CD14-positive monocyte (primary cell): ENCODE results near the gene FOXO3. TPM values are rescaled to one million over a fixed set of nuclear protein-coding genes. Genes with fewer than 3 reads are reported as not detected.

Experiments used
- DNase-seq, 3 donors: peaks; one replicate each; pipeline ENCODE4 v3.0.0-alpha.2; 2011 to 2022
- H2AFZ ChIP-seq: 2 replicates; pipeline ENCODE4 v1.6.0; 2012; ENCODE audit warnings: mild to moderate bottlenecking, low read depth, low read length, inconsistent platforms; ENCODE audit not compliant: insufficient read depth, poor library complexity, severe bottlenecking
- H3K27ac ChIP-seq, 2 donors: 1 replicate in 1 of 2; 2 replicates in 1 of 2; pipeline ENCODE4 v1.5.1; 2012 to 2013; ENCODE audit warnings: low read length in 2 of 2, control low read depth in 1 of 2, inconsistent platforms in 1 of 2, low read depth in 1 of 2, mild to moderate bottlenecking in 1 of 2
- H3K27me3 ChIP-seq, 2 donors: one replicate each; pipeline versions ENCODE4 v1.6.0 to v1.6.1; 2011 to 2013; ENCODE audit warnings: low read length in 2 of 2; ENCODE audit not compliant: control insufficient read depth in 2 of 2, insufficient read depth in 2 of 2
- H3K36me3 ChIP-seq, 2 donors: replicated peaks in 1 of 2; 1 replicate in 1 of 2; 2 replicates in 1 of 2; pipeline versions ENCODE4 v1.5.1 to v1.6.1; 2012 to 2013; ENCODE audit warnings: low read length in 2 of 2, control low read depth in 1 of 2, inconsistent platforms in 1 of 2, mild to moderate bottlenecking in 1 of 2; ENCODE audit not compliant: insufficient read depth in 2 of 2, control insufficient read depth in 1 of 2
- H3K4me1 ChIP-seq, 2 donors: 1 replicate in 1 of 2; 2 replicates in 1 of 2; pipeline versions ENCODE4 v1.5.1 to v1.6.1; 2012 to 2013; ENCODE audit warnings: low read length in 2 of 2, control low read depth in 1 of 2, inconsistent platforms in 1 of 2, mild to moderate bottlenecking in 1 of 2, moderate library complexity in 1 of 2; ENCODE audit not compliant: insufficient read depth in 2 of 2, control insufficient read depth in 1 of 2
- H3K4me2 ChIP-seq: replicated peaks from 2 replicates; pipeline ENCODE3; 2012; ENCODE audit warnings: low read length, moderate library complexity, mild to moderate bottlenecking; ENCODE audit not compliant: poor library complexity, severe bottlenecking; ENCODE audit errors: extremely low read depth
- H3K4me3 ChIP-seq, 3 experiments: fragments of 200-600 bp in 1 of 3; sonication (generic) in 1 of 3; replicated peaks in 1 of 3; 1 replicate in 2 of 3; 2 replicates in 1 of 3; pipeline ENCODE4 v1.5.1; 2011 to 2013; ENCODE audit warnings: low read length in 3 of 3, mild to moderate bottlenecking in 3 of 3, control low read depth in 2 of 3, low read depth in 2 of 3, inconsistent platforms in 1 of 3, moderate library complexity in 1 of 3
- H3K79me2 ChIP-seq: 2 replicates; pipeline ENCODE4 v1.6.0; 2012; ENCODE audit warnings: mild to moderate bottlenecking, control low read depth, inconsistent platforms, low read length, moderate library complexity; ENCODE audit not compliant: insufficient read depth
- H3K9ac ChIP-seq: 2 replicates; pipeline ENCODE4 v1.6.0; 2017; ENCODE audit warnings: low read length, mild to moderate bottlenecking; ENCODE audit not compliant: insufficient read depth, poor library complexity, severe bottlenecking
- H3K9me3 ChIP-seq, 2 donors: replicated peaks in 1 of 2; 1 replicate in 1 of 2; 2 replicates in 1 of 2; pipeline versions ENCODE4 v1.5.1 to v1.6.1; 2012 to 2013; ENCODE audit warnings: low read length in 2 of 2, control low read depth in 1 of 2; ENCODE audit not compliant: control insufficient read depth in 1 of 2, insufficient read depth in 1 of 2
- H4K20me1 ChIP-seq: 2 replicates; pipeline ENCODE4 v1.6.0; 2012; ENCODE audit warnings: mild to moderate bottlenecking, low read length, control low read depth, moderate library complexity; ENCODE audit not compliant: insufficient read depth
- H3K27ac Mint-ChIP-seq, 7 donors: one replicate each; pipeline ENCODE4 v1.8.0; 2020; ENCODE audit warnings: mild to moderate bottlenecking in 7 of 7, mixed read lengths in 7 of 7, moderate library complexity in 6 of 7, inconsistent platforms in 2 of 7
- H3K27me3 Mint-ChIP-seq, 3 donors: one replicate each; pipeline ENCODE4 v1.8.0; 2021 to 2022; ENCODE audit warnings: low read depth in 3 of 3, mild to moderate bottlenecking in 3 of 3, mixed read lengths in 3 of 3, moderate library complexity in 3 of 3, inconsistent platforms in 1 of 3
- H3K36me3 Mint-ChIP-seq, 2 donors: one replicate each; pipeline ENCODE4 v1.8.0; 2020; ENCODE audit warnings: mixed read lengths in 2 of 2, inconsistent platforms in 1 of 2, mild to moderate bottlenecking in 1 of 2
- H3K4me1 Mint-ChIP-seq: one replicate; pipeline ENCODE4 v1.8.0; 2020; ENCODE audit warnings: mild to moderate bottlenecking, mixed read lengths
- H3K4me3 Mint-ChIP-seq, 2 donors: one replicate each; pipeline ENCODE4 v1.8.0; 2020; ENCODE audit warnings: mild to moderate bottlenecking in 2 of 2, mixed read lengths in 2 of 2, moderate library complexity in 1 of 2
- H3K9me3 Mint-ChIP-seq, 7 donors: one replicate each; pipeline ENCODE4 v1.8.0; 2020 to 2022; ENCODE audit warnings: mixed read lengths in 7 of 7, mild to moderate bottlenecking in 6 of 7, moderate library complexity in 6 of 7, inconsistent platforms in 2 of 7
- CTCF ChIP-seq: fragments of 200-600 bp; IDR thresholded peaks from one replicate; pipeline ENCODE4 v1.8.0; 2022; ENCODE audit warnings: antibody characterized with exemption, mild to moderate bottlenecking
- WGBS: methylation state at CpG from one replicate; pipeline ENCODE4 v1.1.5; 2013; ENCODE audit warnings: missing lambda C conversion rate; ENCODE audit not compliant: insufficient coverage; 5-methylcytosine and 5-hydroxymethylcytosine counted together
- intact Hi-C, 2 donors: fragments of 100-400 bp; cut with micrococcal nuclease; formaldehyde crosslinking; loops; one replicate each; pipeline versions ENCODE4 v1.15.0 to v1.15.1; 2023
- polyA plus RNA-seq, 3 donors: library from polyadenylated mRNA; depleted of rRNA in 1 of 3; unstranded in 2 of 3; stranded (reverse) in 1 of 3; fragments of 300-500 nt in 2 of 3; fragments of >200 nt in 1 of 3; fragmentation: Illumina TruSeq in 2 of 3; gene quantifications; 1 replicate in 2 of 3; 2 replicates in 1 of 3; pipeline ENCODE4 v1.2.3, GENCODE V29; 2012 to 2021
- small RNA-seq: library from RNA; depleted of rRNA; stranded (forward); fragments of <200 nt; gene quantifications from one replicate; pipeline ENCODE3, GENCODE V24; 2012; ENCODE audit warnings: low read depth; ENCODE audit not compliant: insufficient read length

FOXO3 gene
- polyA plus RNA-seq, 3 donors, result 15.4 to 23.2 (median 17.5) TPM

DNA sequence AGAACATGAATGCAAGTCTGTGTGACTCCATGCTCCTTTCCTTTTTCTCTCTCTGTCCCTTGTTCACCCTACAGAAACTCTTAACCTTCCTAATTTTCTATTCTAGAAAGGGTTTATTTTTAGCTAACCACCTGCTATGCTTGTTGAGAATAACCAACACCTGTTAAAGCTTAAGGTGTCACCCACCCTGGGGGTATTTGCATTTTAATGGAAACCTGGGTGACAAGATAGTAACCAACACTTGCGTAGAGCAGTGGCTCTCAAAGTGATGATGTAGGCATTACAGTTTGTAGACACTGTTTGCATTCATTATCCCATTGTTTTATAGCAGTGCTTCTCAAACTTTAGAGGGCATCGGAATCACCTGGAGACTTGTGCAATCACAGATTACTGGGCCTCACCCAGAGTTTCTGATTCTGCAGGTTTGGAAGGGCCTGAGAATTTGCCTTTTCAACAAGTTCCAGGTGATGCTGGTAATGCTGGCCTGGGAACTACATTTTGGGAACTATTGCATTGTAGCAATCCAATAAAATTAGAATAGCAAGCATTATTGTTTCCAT lies 173.1 kb downstream of the FOXO3 start:
- intact Hi-C loops, result no loop called here
- H3K27me3 Mint-ChIP-seq, result peaks cover 1 to 11% (median 7%) of the 10 kb centered on the region in 3 donors
- no peak overlapping the region for H3K27ac Mint-ChIP-seq
- H3K36me3 Mint-ChIP-seq, result no peaks in the 10 kb centered on the region
- peaks cover 0 to 2% (median 0%) of the 10 kb centered on the region in 7 donors for H3K9me3 Mint-ChIP-seq
- Histone ChIP-seq H3K79me2 (no peaks in the 10 kb centered on the region), H4K20me1 (no peaks in the 10 kb centered on the region), H3K9ac (no peak overlapping the region), H3K27me3 (no peaks in the 10 kb centered on the region), H3K4me1 (peaks cover 3 to 18% of the 10 kb centered on the region in 2 donors), H3K4me3 (no peak overlapping the region), H2AFZ (no peak overlapping the region), H3K36me3 (no peaks in the 10 kb centered on the region), H3K4me2 (no peak overlapping the region), H3K9me3 (no peaks in the 10 kb centered on the region), H3K27ac (no peak overlapping the region)
- H3K4me1 Mint-ChIP-seq, result peaks cover 12% of the 10 kb centered on the region
- no peak overlapping the region for H3K4me3 Mint-ChIP-seq
- no peak for TF ChIP-seq CTCF
- 100% methylated on average over 1 of the region's 2 CpGs for WGBS
- no peak for DNase-seq

Small RNA genes within 50 kb of the gene (small RNA-seq; reads per million reads assigned to genes)
- gene AL391646.1, result not detected
- gene SUMO2P8, result not detected
